Heart left ventricle (tissue), 16 donors: Measurements from ENCODE around the gene SGF29. TPM values are rescaled to one million over a fixed set of nuclear protein-coding genes. Genes with fewer than 3 reads are reported as not detected.

Experiments
- ATAC-seq, 4 donors: fragments of 200-7000 bp; cut with Tn5 transposase; one replicate each; pipeline ENCODE4 v1.9.1; 2020 to 2022; ENCODE audit warnings: moderate library complexity in 4 of 4, mild to moderate bottlenecking in 3 of 4, moderate number of reproducible peaks in 1 of 4
- DNase-seq, 5 donors: peaks; one replicate each; pipeline ENCODE4 v3.0.0-alpha.2; 2020
- H3K27ac ChIP-seq, 12 donors: fragments of 200-600 bp; sonication (generic) in 4 of 12; one replicate each; pipeline versions ENCODE4 v1.5.0 to v1.8.0; 2016 to 2022; ENCODE audit warnings: mild to moderate bottlenecking in 2 of 12
- H3K27me3 ChIP-seq, 9 donors: fragments of 200-600 bp; sonication (generic) in 2 of 9; one replicate each; pipeline versions ENCODE4 v1.5.1 to v1.8.0; 2016 to 2022; ENCODE audit warnings: mild to moderate bottlenecking in 3 of 9
- H3K36me3 ChIP-seq, 9 donors: fragments of 200-600 bp; sonication (generic) in 2 of 9; one replicate each; pipeline versions ENCODE4 v1.5.0 to v1.8.0; 2018 to 2022; ENCODE audit warnings: mild to moderate bottlenecking in 2 of 9
- H3K4me1 ChIP-seq, 12 donors: fragments of 200-600 bp; sonication (generic) in 4 of 12; one replicate each; pipeline versions ENCODE4 v1.5.0 to v1.8.0; 2016 to 2022; ENCODE audit warnings: mild to moderate bottlenecking in 3 of 12
- H3K4me3 ChIP-seq, 12 donors: fragments of 200-600 bp; sonication (generic) in 4 of 12; one replicate each; pipeline versions ENCODE4 v1.5.0 to v1.8.0; 2017 to 2022; ENCODE audit warnings: mild to moderate bottlenecking in 9 of 12, moderate library complexity in 4 of 12
- H3K9me3 ChIP-seq, 12 donors: fragments of 200-600 bp; sonication (generic) in 4 of 12; one replicate each; pipeline versions ENCODE4 v1.5.0 to v1.8.0; 2016 to 2022; ENCODE audit warnings: mild to moderate bottlenecking in 1 of 12
- CTCF ChIP-seq, 12 donors: fragments of 200-600 bp; sonication (generic) in 4 of 12; IDR thresholded peaks; one replicate each; pipeline versions ENCODE4 v1.5.0 to v1.8.0; 2018 to 2022; ENCODE audit warnings: antibody characterized with exemption in 12 of 12, mild to moderate bottlenecking in 5 of 12
- POLR2A ChIP-seq, 2 donors: fragments of 450-650 bp; IDR thresholded peaks; one replicate each; pipeline ENCODE4 v1.6.1; 2017; ENCODE audit warnings: antibody characterized with exemption in 2 of 2, mild to moderate bottlenecking in 2 of 2, moderate library complexity in 2 of 2
- WGBS, 4 donors: extraction: QIAGEN DNeasy Blood & Tissue Kit in 2 of 4; methylation state at CpG; one replicate each; pipeline versions ENCODE4 v1.1.5 to v1.1.7; 2013 to 2018; 5-methylcytosine and 5-hydroxymethylcytosine counted together
- intact Hi-C, 10 donors: fragments of 100-400 bp; cut with DNase I; formaldehyde crosslinking; loops; one replicate each; pipeline versions ENCODE4 v1.11.1 to v1.14.2; 2022
- long read RNA-seq, 3 donors: library from polyadenylated mRNA; unstranded; transcript quantifications; one replicate each; pipeline ENCODE4 v2.0.0, GENCODE V29; 2020 to 2021
- polyA plus RNA-seq, 2 donors: library from polyadenylated mRNA; stranded (reverse); fragments of 200-250 nt; gene quantifications; one replicate each; pipeline ENCODE4 v1.2.3, GENCODE V29; 2013
- total RNA-seq, 9 donors: library from RNA; depleted of rRNA in 2 of 9; stranded (reverse); fragments of >200 nt in 2 of 9; fragmentation: NEBNext Ultra II Directional in 3 of 9; extraction: Animal tissue kit (Norgen Biotek cat#: 25700) in 3 of 9; gene quantifications; one replicate each; pipeline versions ENCODE4 v1.1.0 to v1.2.4, GENCODE V29; 2016 to 2023
- donor health status: ischemic (EF 13 %, LVEDD 7.1; RV severe dilation, severe dysfunction).
- donor health status: healthy with polysubstance abuse.
- donor health status: DM: no; HTN: yes; CAD: no.
- donor health status: DM: no; HTN: no; CAD: no.
- donor health status: ischemic (EF 25% LVEDD 6.9; RV normal size, moderate dysfunction).
- donor health status: ischemic (EF 25% LVEDD 5.7; RV mildly dilated, moderate dysfunction).
- donor health status: healthy.
- donor health status: DM: yes; HTN: yes; CAD: no.
- donor health status: ischemic (EF 35%, LVEDD 5.7; RV mildly dilated, moderate dysfunction).
- donor health status: nonischemic (EF 11% LVEDD 7.7; RV severe dilation, severe dysfunction).
- donor health status: DM: yes; HTN: yes; CAD: no.
- donor health status: PGD.
- donor health status: ischemic (EF 29% LVEDD 5.4; RV normal size, mild dysfunction).
- donor health status: nonischemic (EF 23%, LVEDD 6.1; RV moderate dilation, normal function).

The SGF29 gene
- total RNA-seq: 10 to 100 TPM; 11.1 to 27.9 (median 15.6) TPM
- 10 to 100 TPM; 14.4 to 20.9 TPM for polyA plus RNA-seq
- long read RNA-seq, donor 1, transcript SGF29-201 (10 exons, 1,153 nt): major isoform, 15 of 18 reads
- long read RNA-seq, donor 1, partial matches to known transcripts: 1 of 18 reads
- long read RNA-seq, donor 1, other reads (novel, unspliced or antisense): 1 of 18 reads
- long read RNA-seq, donor 2, transcript SGF29-201 (10 exons, 1,153 nt): major isoform, 20 of 26 reads
- long read RNA-seq, donor 2, partial matches to known transcripts: 0 of 26 reads
- long read RNA-seq, donor 2, other reads (novel, unspliced or antisense): 6 of 26 reads
- long read RNA-seq, donor 3, transcript SGF29-201 (10 exons, 1,153 nt): major isoform, 11 of 13 reads
- long read RNA-seq, donor 3, partial matches to known transcripts: 0 of 13 reads
- long read RNA-seq, donor 3, other reads (novel, unspliced or antisense): 2 of 13 reads

GRCh38 chr16:28553776-28554633 lies at the start of gene SGF29:
Gene SGF29 (plus strand): TSS chr16:28553920. CDS start chr16:28581070, 27,150 bp downstream.
- 2 to 3% (median 2%) methylated on average over 58 to 88 of the region's 88 CpGs for WGBS, 4 donors
- TF ChIP-seq POLR2A (IDR thresholded peaks at IDR 0.05): peak in 1 of 2 donors; percentile 85
- peak in 9 of 12 donors; percentile 19 to 64 (median 48) for TF ChIP-seq CTCF (IDR thresholded peaks at IDR 0.05)
- Histone ChIP-seq H3K27me3 (no peaks in the 10 kb centered on the region), H3K4me3 (peak within 1 kb of the TSS; percentile 39 to 94 (median 70)), H3K9me3 (no peaks in the 10 kb centered on the region), H3K36me3 (peaks cover 0 to 27% (median 12%) of the 10 kb centered on the region in 9 donors), H3K27ac (peak within 1 kb of the TSS; percentile 93 to 100 (median 98)), H3K4me1 (peaks cover 0 to 37% (median 9%) of the 10 kb centered on the region in 12 donors)
- intact Hi-C loops: loop anchor here in 8 of 10 donors (1.0 to 10.0 kb wide), 6 partner anchors 17 to 62 kb away; partner anchors contain the start of genes CLN3 (in 6 of the 8) and APOBR (in 3 of the 8)
- ATAC-seq (peak; percentile 93 to 97 (median 96)), DNase-seq (peak; percentile 92 to 96 (median 94))

- DNase-seq (no peak), ATAC-seq (no peak)
- no peak for TF ChIP-seq POLR2A (IDR thresholded peaks at IDR 0.05)
- TF ChIP-seq CTCF (IDR thresholded peaks at IDR 0.05): no peak
- Histone ChIP-seq H3K9me3 (no peaks in the 10 kb centered on the region), H3K36me3 (no peaks in the 10 kb centered on the region), H3K27ac (no peak overlapping the region), H3K4me1 (peaks cover 0 to 31% (median 0%) of the 10 kb centered on the region in 12 donors), H3K4me3 (peak overlapping the region in 1 of 12 donors; percentile 44), H3K27me3 (peaks cover 0 to 4% (median 0%) of the 10 kb centered on the region in 9 donors)
- 73 to 84% (median 78%) methylated on average over 8 of the region's 8 CpGs for WGBS, 4 donors
- intact Hi-C loops: no loop called here
Measured at GRCh38 chr16:28504707-28505404, 48.9 kb upstream of the SGF29 start.

GRCh38 chr16:28505489-28506137 lies 48.1 kb upstream of the SGF29 start:
- Histone ChIP-seq H3K27ac (peak overlapping the region in 1 of 12 donors; percentile 51), H3K4me3 (peak overlapping the region in 1 of 12 donors; percentile 44)

More at GRCh38 chr16:28505489-28506137, 48.1 kb upstream of the SGF29 start:
- no peak for ATAC-seq
- TF ChIP-seq CTCF (IDR thresholded peaks at IDR 0.05): no peak
- TF ChIP-seq POLR2A (IDR thresholded peaks at IDR 0.05): no peak
- 65 to 71% (median 67%) methylated on average over 13 to 14 of the region's 14 CpGs for WGBS, 4 donors
- H3K9me3 ChIP-seq: no peaks in the 10 kb centered on the region
- intact Hi-C loops: no loop called here
- H3K36me3 ChIP-seq: no peaks in the 10 kb centered on the region
- peaks cover 0 to 4% (median 0%) of the 10 kb centered on the region in 9 donors for H3K27me3 ChIP-seq
- H3K4me1 ChIP-seq: peaks cover 0 to 31% (median 0%) of the 10 kb centered on the region in 12 donors
- DNase-seq: no peak
